GM12801 (cell line): ENCODE measurements around the gene AFG3L2.

ENCODE experiments used
- CTCF ChIP-seq: IDR thresholded peaks from one replicate; pipeline ENCODE4 v1.5.1; 2011; ENCODE audit warnings: control low read depth; ENCODE audit not compliant: insufficient read length; ENCODE audit errors: extremely low read depth

Gene AFG3L2

GRCh38 chr18:12308386-12309100 is 68.5 kb downstream of the AFG3L2 start:
- TF ChIP-seq CTCF, result no peak

GRCh38 chr18:12307701-12308385 is 69.2 kb downstream of the AFG3L2 start, which contains the start of gene TUBB6:
Gene TUBB6, plus strand, starts transcription at chr18:12308241. Its CDS starts 52 bp downstream, at chr18:12308293.
- no peak for TF ChIP-seq CTCF

- TF ChIP-seq CTCF, result no peak
Measured at GRCh38 chr18:12306752-12307700, 70.0 kb downstream of the AFG3L2 start.

- TF ChIP-seq CTCF, result no peak
Measured at GRCh38 chr18:12305930-12306629, 70.9 kb downstream of the AFG3L2 start.

GRCh38 chr18:12305211-12305610 is 71.8 kb downstream of the AFG3L2 start:
- TF ChIP-seq CTCF, result no peak

GRCh38 chr18:12304351-12305210 is 72.4 kb downstream of the AFG3L2 start:
- TF ChIP-seq CTCF, result no peak
